Measurements from ENCODE around the gene AGRN. TPM values are rescaled to one million over a fixed set of nuclear protein-coding genes. Genes with fewer than 3 reads are reported as not detected.
"Not testable (repeated sequence)": the region's sequence is repeated elsewhere in the genome, so short reads cannot be mapped to it uniquely, and the experiment has no call there.

The AGRN gene
- total RNA-seq, 1 donor from 2014 or later: 166 TPM

- Mint-ChIP-seq H3K27me3 (no peaks in the 10 kb centered on the region), H3K36me3 (peaks cover 14% of the 10 kb centered on the region), H3K27ac (no peak overlapping the region), H3K4me1 (ENCODE audit: unreplicated experiment) (no peaks in the 10 kb centered on the region), H3K4me3 (no peak overlapping the region), H3K9me3 (peaks cover 12% of the 10 kb centered on the region)
- DNase-seq (ENCODE audit: extremely low spot score, unreplicated experiment): no peak
- no peak for TF ChIP-seq CTCF (conservative IDR thresholded peaks at IDR 0.05)
These were observed 79.7 kb downstream of the AGRN start for GRCh38 chr1:1099506-1100183.

- H3K4me1 Mint-ChIP-seq (ENCODE audit: unreplicated experiment): no peaks in the 10 kb centered on the region
- H3K27me3 Mint-ChIP-seq: no peaks in the 10 kb centered on the region
- H3K4me3 Mint-ChIP-seq: no peak overlapping the region
- no peak overlapping the region for H3K27ac Mint-ChIP-seq
- peak; percentile 24 for DNase-seq (ENCODE audit: extremely low spot score, unreplicated experiment)
- H3K9me3 Mint-ChIP-seq: peaks cover 12% of the 10 kb centered on the region
- H3K36me3 Mint-ChIP-seq: peaks cover 14% of the 10 kb centered on the region
- no peak for TF ChIP-seq CTCF (conservative IDR thresholded peaks at IDR 0.05)
These were observed 80.4 kb downstream of the AGRN start for GRCh38 chr1:1100296-1100695.

- Mint-ChIP-seq H3K4me3 (no peak overlapping the region), H3K27ac (no peak overlapping the region), H3K27me3 (no peaks in the 10 kb centered on the region), H3K36me3 (peaks cover 17% of the 10 kb centered on the region), H3K9me3 (peaks cover 12% of the 10 kb centered on the region), H3K4me1 (ENCODE audit: unreplicated experiment) (no peaks in the 10 kb centered on the region)
- no peak for TF ChIP-seq CTCF (conservative IDR thresholded peaks at IDR 0.05)
- peak; percentile 18 for DNase-seq (ENCODE audit: extremely low spot score, unreplicated experiment)
These were observed 81.6 kb downstream of the AGRN start for GRCh38 chr1:1101503-1101902.

GRCh38 chr1:1104152-1104551 lies 84.2 kb downstream of the AGRN start:
- not testable (repeated sequence) for H3K27me3 Mint-ChIP-seq; H3K4me1 Mint-ChIP-seq (ENCODE audit: unreplicated experiment); H3K9me3 Mint-ChIP-seq; DNase-seq (ENCODE audit: extremely low spot score, unreplicated experiment); H3K4me3 Mint-ChIP-seq; H3K27ac Mint-ChIP-seq
- H3K36me3 Mint-ChIP-seq: peaks cover 18% of the 10 kb centered on the region

Other genes starting within 250 kb of the AGRN start
- 13.1 and 50.5 TPM in 2 replicates for gene SAMD11, start 96.2 kb upstream of the AGRN start, total RNA-seq (ENCODE audit: low replicate concordance)
- gene NOC2L, start 60.9 kb upstream of the AGRN start, total RNA-seq (ENCODE audit: low replicate concordance): 75.1 and 87.2 TPM in 2 replicates
- 31.5 and 42.2 TPM in 2 replicates for gene KLHL17, start 59.5 kb upstream of the AGRN start, total RNA-seq (ENCODE audit: low replicate concordance)
- gene PLEKHN1, start 53.6 kb upstream of the AGRN start, total RNA-seq (ENCODE audit: low replicate concordance): 6.4 and 16.7 TPM in 2 replicates
- gene PERM1, start 38.0 kb upstream of the AGRN start, total RNA-seq (ENCODE audit: low replicate concordance): 0.34 and 0.62 TPM in 2 replicates
- gene HES4, start 20.0 kb upstream of the AGRN start, total RNA-seq (ENCODE audit: low replicate concordance): 37.6 and 54.1 TPM in 2 replicates
- 20.8 and 34.6 TPM in 2 replicates for gene ISG15, start 6.6 kb upstream of the AGRN start, total RNA-seq (ENCODE audit: low replicate concordance)
- gene RNF223, start 54.2 kb downstream of the AGRN start, total RNA-seq (ENCODE audit: low replicate concordance): 1.2 and 2.5 TPM in 2 replicates
- gene C1orf159, start 96.0 kb downstream of the AGRN start, total RNA-seq (ENCODE audit: low replicate concordance): 20.0 and 21.2 TPM in 2 replicates
- gene TTLL10, start 153.8 kb downstream of the AGRN start, total RNA-seq (ENCODE audit: low replicate concordance): 0.88 and 1.4 TPM in 2 replicates
- gene TNFRSF18, start 186.5 kb downstream of the AGRN start, total RNA-seq (ENCODE audit: low replicate concordance): 0.38 TPM in 1 of 2 replicates, not detected in the other
- gene TNFRSF4, start 194.0 kb downstream of the AGRN start, total RNA-seq (ENCODE audit: low replicate concordance): 0.31 TPM in 1 of 2 replicates, not detected in the other
- 116 and 136 TPM in 2 replicates for gene SDF4, start 211.9 kb downstream of the AGRN start, total RNA-seq (ENCODE audit: low replicate concordance)
- 19.5 and 30.2 TPM in 2 replicates for gene B3GALT6, start 212.1 kb downstream of the AGRN start, total RNA-seq (ENCODE audit: low replicate concordance)
- gene C1QTNF12, start 226.6 kb downstream of the AGRN start, total RNA-seq (ENCODE audit: low replicate concordance): 2.5 TPM in 2 replicates